ENCODE measurements around the gene DQX1.

DQX1 gene

GRCh38 chr2:74527741-74528140 is 1.7 kb upstream of the DQX1 start:
- no peak overlapping the region for H3K4me3 ChIP-seq (ENCODE audit: low read depth, low read length)

GRCh38 chr2:74526649-74527230 is 709 bp upstream of the DQX1 start:
- no peak for DNase-seq (ENCODE audit: low read depth)
- TF ChIP-seq CTCF (IDR thresholded peaks at IDR 0.05; ENCODE audit: control insufficient read depth, extremely low read depth, insufficient read depth): no peak
- H3K4me3 ChIP-seq (ENCODE audit: low read depth, low read length): no peak overlapping the region

More at GRCh38 chr2:74527741-74528140, 1.7 kb upstream of the DQX1 start:
- TF ChIP-seq CTCF (IDR thresholded peaks at IDR 0.05; ENCODE audit: control insufficient read depth, extremely low read depth, insufficient read depth): no peak
- DNase-seq (ENCODE audit: low read depth): no peak

GRCh38 chr2:74524955-74525716 is 895 bp downstream of the DQX1 start:
- peak overlapping the region; percentile 57 for H3K4me3 ChIP-seq (ENCODE audit: low read depth, low read length)
- no peak for TF ChIP-seq CTCF (IDR thresholded peaks at IDR 0.05; ENCODE audit: control insufficient read depth, extremely low read depth, insufficient read depth)
- DNase-seq (ENCODE audit: low read depth): no peak

- no peak for DNase-seq (ENCODE audit: low read depth)
- no peak overlapping the region for H3K4me3 ChIP-seq (ENCODE audit: low read depth, low read length)
- TF ChIP-seq CTCF (IDR thresholded peaks at IDR 0.05; ENCODE audit: control insufficient read depth, extremely low read depth, insufficient read depth): no peak
Observed at GRCh38 chr2:74524005-74524404, 2.0 kb downstream of the DQX1 start.

- no peak overlapping the region for H3K4me3 ChIP-seq (ENCODE audit: low read depth, low read length)
- TF ChIP-seq CTCF (IDR thresholded peaks at IDR 0.05; ENCODE audit: control insufficient read depth, extremely low read depth, insufficient read depth): no peak
- DNase-seq (ENCODE audit: low read depth): no peak
Observed at GRCh38 chr2:74522516-74522915, 3.5 kb downstream of the DQX1 start.

GRCh38 chr2:74516650-74517049 is 9.4 kb downstream of the DQX1 start:
- no peak for DNase-seq (ENCODE audit: low read depth)
- H3K4me3 ChIP-seq (ENCODE audit: low read depth, low read length): no peak overlapping the region
- no peak for TF ChIP-seq CTCF (IDR thresholded peaks at IDR 0.05; ENCODE audit: control insufficient read depth, extremely low read depth, insufficient read depth)

Data from LNCaP clone FGC (cell line).